H1 (cell line): ENCODE measurements around the gene FOXO6. TPM values are rescaled to one million over a fixed set of nuclear protein-coding genes. Genes with fewer than 3 reads are reported as not detected.

Source experiments
- CTCF ChIA-PET: fragments of 300-600 bp; sonication (Branson Sonifier 250); formaldehyde crosslinking; loops from one replicate; lab custom pipeline; 2021; ENCODE audit not compliant: partially characterized antibody; lab: Charles Lee
- POLR2A ChIA-PET: fragments of 300-600 bp; sonication (Branson Sonifier 250); formaldehyde crosslinking; loops from one replicate; lab custom pipeline; 2021; ENCODE audit warnings: inconsistent platforms; ENCODE audit not compliant: partially characterized antibody; lab: Charles Lee
- DNase-seq, 2 experiments: peaks; one replicate each; pipeline versions ENCODE4 v3.0.0 to v3.0.0-alpha.2; 2010 to 2022; ENCODE audit warnings: low spot score in 2 of 2, low read depth in 1 of 2, mixed read lengths in 1 of 2
- FAIRE-seq: peaks from 2 replicates; lab custom pipeline; 2011; peaks lifted over from hg19 to GRCh38; lab: Jason Lieb, UNC
- H2AFZ ChIP-seq: 2 replicates; pipeline ENCODE4 v1.8.1; 2012; ENCODE audit warnings: low read length, inconsistent platforms
- H2AK5ac ChIP-seq: 2 replicates; pipeline ENCODE4 v1.6.1; 2013; ENCODE audit warnings: low read depth, low read length
- H2BK120ac ChIP-seq: replicated peaks from 2 replicates; pipeline ENCODE3; 2013; ENCODE audit warnings: low read depth, low read length, inconsistent platforms
- H2BK12ac ChIP-seq: 2 replicates; pipeline ENCODE4 v1.6.1; 2013; ENCODE audit warnings: low read depth, low read length
- H2BK15ac ChIP-seq: 2 replicates; pipeline ENCODE4 v1.6.1; 2013; ENCODE audit warnings: low read length
- H2BK20ac ChIP-seq: 2 replicates; pipeline ENCODE4 v1.6.1; 2013; ENCODE audit warnings: low read length
- H2BK5ac ChIP-seq: 2 replicates; pipeline ENCODE4 v1.6.1; 2013; ENCODE audit warnings: low read depth, low read length
- H3K14ac ChIP-seq: 2 replicates; pipeline ENCODE4 v1.6.1; 2013; ENCODE audit warnings: inconsistent platforms; ENCODE audit not compliant: insufficient read length
- H3K18ac ChIP-seq: 2 replicates; pipeline ENCODE4 v1.6.1; 2013; ENCODE audit warnings: low read length; ENCODE audit errors: extremely low read depth
- H3K23ac ChIP-seq: 2 replicates; pipeline ENCODE4 v1.6.1; 2013; ENCODE audit warnings: inconsistent platforms; ENCODE audit not compliant: insufficient read length
- H3K23me2 ChIP-seq: 2 replicates; pipeline ENCODE4 v1.6.1; 2013; ENCODE audit warnings: low read depth, low read length
- H3K27ac ChIP-seq: 2 replicates; pipeline ENCODE4 v1.6.1; 2011; ENCODE audit warnings: low read depth, low read length, inconsistent platforms
- H3K27me3 ChIP-seq, 4 experiments: replicated peaks in 1 of 4; 1 replicate in 1 of 4; 2 replicates in 3 of 4; pipeline versions ENCODE4 v1.6.1 to v1.8.1; 2011 to 2013; ENCODE audit warnings: low read length in 3 of 4, mild to moderate bottlenecking in 3 of 4, inconsistent platforms in 2 of 4, mixed read lengths in 2 of 4, moderate library complexity in 1 of 4; ENCODE audit not compliant: control insufficient read depth in 3 of 4, insufficient read depth in 3 of 4; ENCODE audit errors: extremely low read depth in 1 of 4
- H3K36me3 ChIP-seq, 4 experiments: 2 replicates each; pipeline versions ENCODE4 v1.6.1 to v1.8.1; 2011 to 2013; ENCODE audit warnings: mild to moderate bottlenecking in 4 of 4, low read length in 3 of 4, moderate library complexity in 2 of 4, control low read depth in 1 of 4, inconsistent platforms in 1 of 4; ENCODE audit not compliant: insufficient read depth in 4 of 4, control insufficient read depth in 2 of 4
- H3K4ac ChIP-seq: replicated peaks from 2 replicates; pipeline ENCODE3; 2013; ENCODE audit warnings: low read length, low read depth, mixed read lengths, inconsistent platforms; ENCODE audit not compliant: insufficient read length
- H3K4me1 ChIP-seq, 4 experiments: replicated peaks in 1 of 4; 1 replicate in 1 of 4; 2 replicates in 3 of 4; pipeline versions ENCODE4 v1.6.1 to v1.8.1; 2011 to 2013; ENCODE audit warnings: low read length in 3 of 4, inconsistent platforms in 2 of 4, mixed read lengths in 1 of 4; ENCODE audit not compliant: insufficient read depth in 4 of 4, control insufficient read depth in 3 of 4
- H3K4me2 ChIP-seq, 2 experiments: 2 replicates each; pipeline versions ENCODE4 v1.6.1 to v1.8.1; 2011 to 2013; ENCODE audit warnings: low read depth in 2 of 2, low read length in 2 of 2, control low read depth in 1 of 2, inconsistent platforms in 1 of 2, mild to moderate bottlenecking in 1 of 2; ENCODE audit not compliant: insufficient read depth in 1 of 2
- H3K4me3 ChIP-seq, 4 experiments: fragments of 200-600, 300-600 bp in 1 of 4; sonication (generic), shearing (Covaris generic), sonication (Bioruptor Twin) in 1 of 4; 2 replicates each; pipeline versions ENCODE4 v1.5.1 to v1.8.1; 2011 to 2016; ENCODE audit warnings: low read length in 4 of 4, low read depth in 3 of 4, control low read depth in 2 of 4, inconsistent platforms in 2 of 4, mild to moderate bottlenecking in 2 of 4, mixed read lengths in 1 of 4, moderate library complexity in 1 of 4; ENCODE audit not compliant: insufficient read depth in 2 of 4; ENCODE audit errors: extremely low read depth in 1 of 4
- H3K56ac ChIP-seq: replicated peaks from 2 replicates; pipeline ENCODE3; 2013; ENCODE audit warnings: low read depth, mild to moderate bottlenecking, mixed read lengths, low read length, inconsistent platforms; ENCODE audit not compliant: insufficient read length
- H3K79me1 ChIP-seq: 2 replicates; pipeline ENCODE4 v1.6.1; 2013; ENCODE audit warnings: low read depth, low read length, control low read depth
- H3K79me2 ChIP-seq, 2 experiments: 2 replicates each; pipeline versions ENCODE4 v1.6.1 to v1.8.1; 2012 to 2013; ENCODE audit warnings: low read length in 2 of 2, mild to moderate bottlenecking in 2 of 2, inconsistent platforms in 1 of 2; ENCODE audit not compliant: insufficient read depth in 2 of 2, control insufficient read depth in 1 of 2
- H3K9ac ChIP-seq, 4 experiments: replicated peaks in 1 of 4; 1 replicate in 1 of 4; 2 replicates in 3 of 4; pipeline versions ENCODE4 v1.6.1 to v1.8.1; 2011 to 2013; ENCODE audit warnings: low read depth in 3 of 4, low read length in 3 of 4, control low read depth in 2 of 4, mild to moderate bottlenecking in 2 of 4, moderate library complexity in 2 of 4, inconsistent platforms in 1 of 4; ENCODE audit errors: extremely low read depth in 1 of 4
- H3K9me3 ChIP-seq, 2 experiments: 2 replicates each; pipeline versions ENCODE4 v1.6.1 to v1.8.1; 2012 to 2013; ENCODE audit warnings: mild to moderate bottlenecking in 2 of 2, moderate library complexity in 2 of 2, control low read depth in 1 of 2, inconsistent platforms in 1 of 2, low read depth in 1 of 2, low read length in 1 of 2, mixed read lengths in 1 of 2; ENCODE audit not compliant: insufficient read depth in 2 of 2
- H4K20me1 ChIP-seq, 2 experiments: replicated peaks in 1 of 2; 2 replicates each; pipeline versions ENCODE3 to v1.8.1; 2011 to 2013; ENCODE audit warnings: inconsistent platforms in 2 of 2, low read length in 2 of 2, mild to moderate bottlenecking in 1 of 2; ENCODE audit not compliant: insufficient read depth in 2 of 2, control insufficient read depth in 1 of 2
- H4K5ac ChIP-seq: 2 replicates; pipeline ENCODE4 v1.6.1; 2013; ENCODE audit warnings: low read length, low read depth, mixed read lengths, inconsistent platforms; ENCODE audit not compliant: insufficient read length
- H4K8ac ChIP-seq: 2 replicates; pipeline ENCODE4 v1.8.0; 2013; ENCODE audit warnings: mild to moderate bottlenecking, moderate library complexity, low read length, inconsistent platforms; ENCODE audit not compliant: insufficient read depth; ENCODE audit errors: extremely low read depth
- H4K91ac ChIP-seq: replicated peaks from 2 replicates; pipeline ENCODE3; 2013; ENCODE audit warnings: low read length, mixed read lengths, inconsistent platforms; ENCODE audit not compliant: insufficient read length
- EZH2 ChIP-seq: fragments of 200-600 bp; sonication (generic); IDR thresholded peaks from 2 replicates; pipeline ENCODE4 v1.7.1; 2012; ENCODE audit warnings: low read depth, mild to moderate bottlenecking, moderate library complexity, low read length, inconsistent platforms; ENCODE audit not compliant: severe bottlenecking
- HDAC2 ChIP-seq, 2 experiments: fragments of 300-600 bp in 1 of 2; sonication (generic) in 1 of 2; IDR thresholded peaks; 2 replicates each; pipeline ENCODE4 v1.6.1; 2011 to 2012; ENCODE audit warnings: low read depth in 2 of 2, low read length in 2 of 2, mild to moderate bottlenecking in 2 of 2, moderate library complexity in 2 of 2, borderline replicate concordance in 1 of 2, inconsistent platforms in 1 of 2
- JUN ChIP-seq: IDR thresholded peaks from 2 replicates; pipeline ENCODE4 v1.6.1; 2011; ENCODE audit warnings: low read depth, mild to moderate bottlenecking, improper control_type of control experiment, low read length
- MAX ChIP-seq: IDR thresholded peaks from 2 replicates; pipeline ENCODE4 v1.6.1; 2012; ENCODE audit warnings: inconsistent platforms
- SIN3A ChIP-seq, 2 experiments: IDR thresholded peaks in 1 of 2; conservative IDR thresholded peaks in 1 of 2; 2 replicates each; pipeline ENCODE4 v1.6.1; 2011 to 2012; ENCODE audit warnings: low read length in 2 of 2, improper control_type of control experiment in 1 of 2, low read depth in 1 of 2, mild to moderate bottlenecking in 1 of 2
- SIX5 ChIP-seq: IDR thresholded peaks from 2 replicates; pipeline ENCODE4 v1.6.1; 2011; ENCODE audit warnings: mild to moderate bottlenecking, low read depth, low read length
- ZNF274 ChIP-seq: IDR thresholded peaks from 2 replicates; pipeline ENCODE4 v1.7.0; 2012; ENCODE audit warnings: low read length, borderline replicate concordance; ENCODE audit errors: extremely low read depth
- WGBS, 2 experiments: shearing (Covaris generic) in 1 of 2; methylation state at CpG; one replicate each; pipeline versions ENCODE4 v1.1.6 to v1.1.7; 2013 to 2015; ENCODE audit warnings: low lambda C conversion rate in 2 of 2, mixed read lengths in 2 of 2, inconsistent platforms in 1 of 2, low coverage in 1 of 2, missing lambda C conversion rate in 1 of 2; ENCODE audit not compliant: insufficient replicate concordance in 2 of 2, insufficient coverage in 1 of 2, insufficient read length in 1 of 2; ENCODE audit errors: extremely low coverage in 1 of 2, missing lambda C conversion rate in 1 of 2; 5-methylcytosine and 5-hydroxymethylcytosine counted together
- polyA plus RNA-seq, 7 experiments: library from polyadenylated mRNA; depleted of rRNA in 3 of 7; stranded (reverse) in 5 of 7; unstranded in 2 of 7; fragments of >200 nt in 5 of 7; fragments of 200-250 nt in 2 of 7; gene quantifications; 1 replicate in 5 of 7; 2 replicates in 1 of 7; 4 replicates in 1 of 7; pipeline versions ENCODE4 v1.2.1 to v1.2.3, GENCODE V29; 2011 to 2013; ENCODE audit warnings: missing spikeins in 2 of 7, mixed read lengths in 2 of 7
- total RNA-seq: library from RNA; stranded (reverse); fragmentation: NEBNext Ultra II Directional; extraction: Animal tissue kit (Norgen Biotek cat#: 25700); gene quantifications from 2 replicates; pipeline ENCODE4 v1.2.1, GENCODE V29; 2021

Gene FOXO6
- total and polyA plus RNA-seq, 2 of the 8 experiments (the other 6 are each of a cell fraction or from before 2014, with no cell fraction given) = 0.59 to 3.0 TPM

- no peaks in the 10 kb centered on the region; the same call in 1 of the 2 replicates for H3K79me1 ChIP-seq
- no peak overlapping the region for H3K18ac ChIP-seq
- no peak overlapping the region for H3K56ac ChIP-seq
- no peak overlapping the region for H2BK15ac ChIP-seq
- H3K4me1 ChIP-seq = peaks cover 0 to 4% (median 2%) of the 10 kb centered on the region in 4 experiments; a peak in 5 of 7 replicates
- no peak overlapping the region for H2AFZ ChIP-seq
- POLR2A ChIA-PET = no interaction called here
- no peak overlapping the region for H4K91ac ChIP-seq
- peaks cover 0 to 3% of the 10 kb centered on the region in 2 experiments; a peak in 1 of 4 replicates for H3K79me2 ChIP-seq
- no peaks in the 10 kb centered on the region for H3K9me3 ChIP-seq
- H4K5ac ChIP-seq = no peak overlapping the region
- FAIRE-seq = no peak
- CTCF ChIA-PET = interaction anchor here (0.7 to 16.2 kb wide), 13 partner anchors 10 to 157 kb away, joined by 3 to 420 read pairs (median 4); partner anchors contain the start of gene EDN2
- H3K23me2 ChIP-seq = peaks cover 12% of the 10 kb centered on the region; the same call in 1 of the 2 replicates
- H4K20me1 ChIP-seq = peaks cover 0 to 14% of the 10 kb centered on the region in 2 experiments
- H2AK5ac ChIP-seq = no peak overlapping the region
- H2BK5ac ChIP-seq = no peak overlapping the region
- H3K4me2 ChIP-seq = no peak overlapping the region
- no peak overlapping the region for H2BK20ac ChIP-seq
- peak overlapping the region; percentile 27; the same call in 1 of the 2 replicates for H2BK12ac ChIP-seq
- no peak overlapping the region for H3K4me3 ChIP-seq
- H3K14ac ChIP-seq = no peak overlapping the region
- no peak overlapping the region; the same call in 1 of the 2 replicates for H4K8ac ChIP-seq
- no peak for DNase-seq
- WGBS, 2 experiments = 92% methylated on average over 14 of the region's 20 CpGs; no CpG with 5 or more reads in 1 of the 2 experiments
- H3K9ac ChIP-seq = no peak overlapping the region
- H3K23ac ChIP-seq = no peak overlapping the region
- H3K36me3 ChIP-seq = no peaks in the 10 kb centered on the region; a peak in 1 of 8 replicates
- H3K27ac ChIP-seq = no peak overlapping the region
- no peaks in the 10 kb centered on the region for H3K27me3 ChIP-seq
- no peak overlapping the region for H3K4ac ChIP-seq
- H2BK120ac ChIP-seq = no peak overlapping the region
- no peak for TF ChIP-seq MAX
- no peak for TF ChIP-seq SIN3A (conservative IDR thresholded peaks at IDR 0.05 in 1 of 2, IDR thresholded peaks at IDR 0.05 in 1 of 2; ENCODE audit: low read depth in 1 of 2, low read length in 2 of 2)
- TF ChIP-seq ZNF274 = no peak
- no peak for TF ChIP-seq HDAC2 (IDR thresholded peaks at IDR 0.05; ENCODE audit: borderline replicate concordance in 1 of 2, low read depth in 2 of 2, low read length in 2 of 2)
- TF ChIP-seq JUN = no peak
- TF ChIP-seq EZH2 = no peak
- TF ChIP-seq SIX5 = no peak
These were observed 66.1 kb downstream of the FOXO6 start for GRCh38 chr1:41427122-41427913.
